Hematopoietic multipotent progenitor cell treated with erythropoietin and hydrocortisone succinate and interleukin-3 and kit ligand, for 8 days (in vitro differentiated cells): ENCODE results near the gene SPTLC2.

ENCODE experiments used
- DNase-seq: peaks from one replicate; pipeline ENCODE4 v3.0.0-alpha.2; 2015

Gene SPTLC2

DNA sequence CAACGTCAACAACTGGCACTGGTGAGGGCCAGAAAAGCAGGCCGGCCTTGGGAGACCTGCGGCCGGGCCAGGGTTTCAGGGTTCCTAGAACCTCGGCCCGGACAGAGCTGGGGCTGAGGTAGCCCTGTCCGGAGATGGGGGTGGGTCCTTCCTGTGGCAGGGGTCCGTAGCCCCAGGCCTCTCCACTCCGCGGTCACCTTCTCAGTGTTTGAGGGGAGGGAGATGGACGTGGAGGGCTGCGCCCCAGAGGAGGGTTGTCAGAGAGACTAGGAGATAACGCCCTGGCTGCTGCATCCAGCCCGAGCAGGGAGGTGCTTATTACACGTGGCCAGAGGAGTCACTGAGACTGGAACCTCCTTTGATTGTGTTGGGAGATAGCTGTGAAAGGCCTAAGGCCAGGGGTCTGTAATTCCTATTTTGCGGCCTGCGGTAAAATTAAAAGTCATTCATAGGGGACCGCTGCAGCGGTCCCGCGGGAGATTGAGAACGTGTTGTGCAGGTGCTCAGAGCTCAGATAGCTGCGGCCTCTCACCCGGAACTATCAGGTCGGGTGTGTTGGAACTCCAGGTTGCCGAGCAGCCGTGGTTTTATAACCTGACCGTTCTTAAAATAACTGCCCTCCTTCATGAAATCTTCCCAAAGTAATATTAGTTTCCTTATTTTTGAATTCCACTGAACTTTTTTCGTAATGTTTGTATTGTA, 158.0 kb downstream of the SPTLC2 start:
- DNase-seq = peak; percentile 92

DNA sequence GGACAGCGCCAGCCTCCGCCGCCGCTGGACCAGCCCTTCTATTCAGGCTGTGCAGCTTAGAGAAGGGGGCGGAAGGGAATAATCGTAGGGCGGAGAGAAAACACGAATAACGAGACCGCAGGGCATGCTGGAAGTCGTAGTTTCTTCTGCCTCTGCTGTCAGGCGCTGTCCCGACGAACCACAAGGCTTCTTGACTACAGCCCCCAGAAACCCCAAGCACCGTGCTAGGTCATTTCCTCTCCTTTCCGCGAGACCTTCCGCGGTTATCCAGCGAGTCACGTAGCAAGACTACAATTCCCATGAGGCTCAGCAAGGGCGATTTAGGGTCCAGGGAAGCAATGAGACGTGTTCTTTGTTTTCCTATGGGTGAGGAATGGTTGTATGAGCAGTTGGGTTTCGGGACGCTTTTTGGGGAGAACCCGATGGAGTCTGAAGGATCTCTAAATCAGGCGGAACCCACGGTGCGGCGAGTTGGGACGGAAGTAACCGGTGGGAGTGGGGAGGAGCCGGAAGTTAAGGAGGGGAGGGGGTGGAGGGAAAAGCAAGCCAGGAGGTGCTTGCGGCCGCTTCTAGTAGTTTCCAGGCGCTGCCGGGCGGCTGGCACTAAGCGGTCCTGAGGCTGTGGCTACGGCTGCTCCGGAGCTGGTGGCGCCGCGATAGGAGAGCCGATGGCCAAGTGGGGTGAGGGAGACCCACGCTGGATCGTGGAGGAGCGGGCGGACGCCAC, 158.8 kb downstream of the SPTLC2 start, which contains the start of the genes AHSA1 and VIPAS39:
Gene AHSA1, plus strand, starts transcription at position 572 of the 727 bp plus-strand sequence. Its CDS starts 97 bp downstream, at position 669.
Gene VIPAS39, minus strand, starts transcription at position 80 of the 727 bp plus-strand sequence. CDS start 3,499 bp downstream, outside the sequence.
- DNase-seq = peak; percentile 99

DNA sequence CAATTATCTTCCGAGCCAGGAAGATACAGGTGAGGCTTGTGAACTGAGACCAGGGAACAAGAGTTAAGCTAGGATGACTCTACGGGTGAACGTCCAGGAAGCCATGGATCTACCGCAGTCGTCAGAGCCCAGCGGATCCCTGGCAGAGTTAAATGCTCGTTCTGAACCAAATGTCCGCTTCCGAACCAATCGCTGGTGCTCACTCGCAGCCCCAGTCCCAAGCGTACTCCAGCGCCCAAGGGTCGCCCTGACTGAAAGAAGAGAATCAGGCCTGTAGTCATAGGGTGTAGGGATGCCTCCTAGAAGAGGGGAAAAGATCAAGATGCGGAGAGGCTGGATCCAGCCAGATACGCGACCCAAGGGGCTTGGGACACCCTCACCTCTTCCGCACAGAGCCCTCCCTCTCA, 159.3 kb downstream of the SPTLC2 start:
- no peak for DNase-seq
